ENCODE results near the gene EAF1.
"Not testable (repeated sequence)": the region's sequence is repeated elsewhere in the genome, so short reads cannot be mapped to it uniquely, and the experiment has no call there.

The EAF1 gene

GRCh38 chr3:15452156-15452555 is 24.8 kb downstream of the EAF1 start:
- no peak for DNase-seq (ENCODE audit: low spot score)

DNA sequence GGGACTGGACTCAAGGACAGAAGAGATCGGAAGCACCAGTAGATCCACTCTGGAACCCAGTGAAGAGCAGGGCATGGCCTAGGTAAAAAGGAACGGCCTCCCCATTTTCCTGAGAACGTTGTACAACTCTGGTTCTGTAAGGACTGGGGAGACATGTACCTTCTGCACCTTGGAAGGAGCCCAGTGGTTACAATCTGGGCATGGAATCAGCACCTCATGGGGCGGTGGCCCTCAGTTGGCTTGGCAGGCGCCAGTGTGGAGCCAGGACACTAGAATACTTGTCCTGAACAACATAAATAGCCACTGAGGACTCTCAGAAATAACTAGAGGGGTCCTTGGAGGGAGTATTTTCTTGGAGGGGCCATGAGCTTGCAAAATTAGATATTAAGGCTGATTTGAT is 25.6 kb downstream of the EAF1 start:
- no peak for DNase-seq (ENCODE audit: low spot score)

DNA sequence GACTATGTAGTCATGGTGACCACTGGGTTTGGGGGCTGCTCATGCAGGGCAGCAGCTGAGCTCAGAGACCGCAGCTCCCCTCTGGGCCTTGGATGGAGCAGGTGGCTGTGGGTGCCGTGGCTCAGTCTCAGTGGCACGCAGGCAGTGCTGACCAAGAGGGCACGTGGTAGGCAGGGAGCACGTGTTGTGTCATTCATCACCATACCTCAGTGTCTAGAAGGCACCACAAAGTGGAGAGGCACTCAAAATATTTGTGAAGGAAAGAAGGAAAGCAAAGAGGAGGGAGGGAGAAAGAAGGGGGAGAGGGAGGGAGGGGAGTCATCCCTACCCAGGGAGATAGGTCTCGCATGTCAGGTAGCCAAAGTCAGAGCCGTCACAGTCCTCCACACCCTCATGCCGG is 26.1 kb downstream of the EAF1 start:
- no peak for DNase-seq (ENCODE audit: low spot score)

GRCh38 chr3:15453991-15454625 is 26.7 kb downstream of the EAF1 start:
- DNase-seq (ENCODE audit: low spot score): no peak

DNA sequence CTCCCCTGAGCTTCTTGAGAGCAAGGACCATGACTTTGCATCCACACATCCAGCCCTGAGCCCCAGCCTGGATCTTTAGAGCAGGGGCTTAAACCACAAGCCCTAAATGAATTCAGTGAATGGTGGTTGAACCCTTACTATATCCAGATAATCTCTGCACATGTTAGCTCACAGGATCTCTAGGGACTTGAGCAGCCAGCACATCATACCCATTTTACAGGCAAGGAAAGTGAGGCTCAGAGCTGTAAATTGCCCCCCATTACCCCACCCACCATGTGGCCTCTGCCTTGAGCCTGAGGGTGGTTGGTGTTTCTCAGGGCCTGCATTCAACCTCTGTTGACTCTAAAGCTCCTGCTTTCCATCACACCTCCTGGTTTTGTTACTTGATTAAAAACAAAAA is 27.6 kb downstream of the EAF1 start:
- no peak for DNase-seq (ENCODE audit: low spot score)

GRCh38 chr3:15455756-15456155 is 28.4 kb downstream of the EAF1 start:
- no peak for DNase-seq (ENCODE audit: low spot score)

- no peak for DNase-seq (ENCODE audit: low spot score)
Observed at GRCh38 chr3:15456321-15456720, 28.9 kb downstream of the EAF1 start.

DNA sequence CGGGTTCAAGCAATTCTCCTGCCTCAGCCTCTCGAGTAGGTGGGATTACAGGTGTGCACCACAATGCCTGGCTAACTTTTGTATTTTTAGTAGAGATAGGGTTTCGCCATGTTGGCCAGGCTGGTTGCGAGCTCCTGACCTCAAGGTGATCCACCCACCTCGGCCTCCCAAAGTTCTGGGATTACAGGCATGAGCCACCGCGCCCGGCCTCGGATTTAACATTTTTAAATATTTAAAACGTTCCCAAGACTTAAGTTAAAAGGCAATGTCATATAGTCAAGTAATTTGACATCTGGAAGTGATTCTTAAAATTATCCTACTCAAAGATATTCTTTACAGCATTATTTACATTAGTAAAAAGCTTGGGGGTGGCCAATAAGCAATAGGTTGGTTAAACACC is 29.5 kb downstream of the EAF1 start:
- DNase-seq (ENCODE audit: low spot score): not testable (repeated sequence)

DNA sequence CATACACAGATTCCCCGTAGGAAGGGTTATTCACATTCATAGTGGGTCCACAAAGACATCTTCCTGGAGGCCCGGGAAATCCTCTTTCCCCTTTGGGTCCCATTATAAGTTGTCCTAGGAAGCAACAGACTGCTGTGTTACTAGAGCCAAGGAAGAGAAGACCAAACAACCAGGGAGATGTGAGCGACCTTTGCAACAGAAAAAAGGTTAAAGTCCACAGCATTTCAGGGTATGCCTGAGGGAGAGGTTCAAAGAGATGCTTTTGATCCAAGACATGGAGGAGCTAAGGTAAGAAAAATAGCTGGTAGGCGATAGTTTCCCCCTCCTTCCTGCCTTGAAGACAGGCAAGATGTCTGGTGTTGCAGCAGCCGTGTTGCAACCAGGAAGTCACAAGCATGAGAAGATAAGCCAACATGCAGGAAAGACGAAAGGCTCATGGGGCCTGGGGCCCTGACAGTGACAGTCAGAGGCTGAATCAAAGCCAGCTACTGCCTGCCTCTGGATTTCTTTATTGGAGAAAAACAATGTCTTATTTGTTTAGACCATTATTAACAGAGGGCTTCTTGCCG is 30.9 kb downstream of the EAF1 start:
- no peak for DNase-seq (ENCODE audit: low spot score)

DNA sequence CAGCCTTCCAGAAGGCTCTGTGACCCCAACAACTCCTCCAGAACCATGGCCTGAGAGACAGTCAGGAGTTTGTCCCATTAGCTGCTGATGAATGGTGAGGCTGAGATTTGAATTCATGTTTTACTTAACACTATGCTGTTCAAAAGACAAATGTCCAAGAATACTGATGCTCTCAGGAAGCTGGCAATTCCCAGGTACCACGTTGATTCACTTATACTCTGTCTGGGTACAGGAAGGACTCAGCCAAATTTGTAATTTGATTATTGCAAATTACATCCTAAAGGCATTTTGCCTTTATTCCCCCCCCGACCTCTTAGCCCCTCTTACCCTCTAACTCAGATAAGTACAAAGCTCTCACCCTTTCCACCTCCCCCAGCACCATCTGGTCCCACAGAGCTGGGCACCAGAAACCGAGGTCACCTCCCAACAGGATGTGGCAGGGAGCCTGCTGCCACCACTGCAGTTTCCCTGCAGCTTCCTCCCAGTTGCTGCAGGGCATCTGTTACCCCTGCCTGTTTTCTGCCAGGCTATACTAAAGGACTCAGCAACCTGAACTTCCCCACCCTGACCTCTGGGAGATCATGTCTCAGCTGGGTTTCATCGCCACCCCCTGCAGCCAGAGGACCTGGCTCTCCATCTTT is 33.6 kb downstream of the EAF1 start:
- DNase-seq (ENCODE audit: low spot score): no peak

DNA sequence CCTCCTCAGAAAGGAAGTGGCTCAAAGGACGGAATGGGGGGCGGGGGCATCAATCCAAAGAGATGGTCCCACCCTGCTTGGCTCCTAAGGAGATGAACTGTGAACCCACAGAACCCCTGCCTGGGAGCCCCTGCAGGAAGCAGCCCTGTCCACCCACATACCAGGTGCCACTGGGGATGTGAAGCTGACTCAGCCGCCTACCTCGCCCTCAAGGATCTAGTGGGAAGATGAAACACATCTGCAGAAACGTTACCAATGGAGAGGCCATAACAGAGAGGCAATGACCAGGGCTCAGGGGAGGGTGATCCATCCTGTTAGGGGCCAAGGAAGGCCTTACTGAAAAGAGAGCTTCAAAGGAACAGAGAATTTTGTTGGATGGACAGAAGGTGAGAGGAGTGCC is 35.1 kb downstream of the EAF1 start:
- DNase-seq (ENCODE audit: low spot score): no peak

- DNase-seq (ENCODE audit: low spot score): no peak
Observed at GRCh38 chr3:15465876-15466585, 38.6 kb downstream of the EAF1 start.

DNA sequence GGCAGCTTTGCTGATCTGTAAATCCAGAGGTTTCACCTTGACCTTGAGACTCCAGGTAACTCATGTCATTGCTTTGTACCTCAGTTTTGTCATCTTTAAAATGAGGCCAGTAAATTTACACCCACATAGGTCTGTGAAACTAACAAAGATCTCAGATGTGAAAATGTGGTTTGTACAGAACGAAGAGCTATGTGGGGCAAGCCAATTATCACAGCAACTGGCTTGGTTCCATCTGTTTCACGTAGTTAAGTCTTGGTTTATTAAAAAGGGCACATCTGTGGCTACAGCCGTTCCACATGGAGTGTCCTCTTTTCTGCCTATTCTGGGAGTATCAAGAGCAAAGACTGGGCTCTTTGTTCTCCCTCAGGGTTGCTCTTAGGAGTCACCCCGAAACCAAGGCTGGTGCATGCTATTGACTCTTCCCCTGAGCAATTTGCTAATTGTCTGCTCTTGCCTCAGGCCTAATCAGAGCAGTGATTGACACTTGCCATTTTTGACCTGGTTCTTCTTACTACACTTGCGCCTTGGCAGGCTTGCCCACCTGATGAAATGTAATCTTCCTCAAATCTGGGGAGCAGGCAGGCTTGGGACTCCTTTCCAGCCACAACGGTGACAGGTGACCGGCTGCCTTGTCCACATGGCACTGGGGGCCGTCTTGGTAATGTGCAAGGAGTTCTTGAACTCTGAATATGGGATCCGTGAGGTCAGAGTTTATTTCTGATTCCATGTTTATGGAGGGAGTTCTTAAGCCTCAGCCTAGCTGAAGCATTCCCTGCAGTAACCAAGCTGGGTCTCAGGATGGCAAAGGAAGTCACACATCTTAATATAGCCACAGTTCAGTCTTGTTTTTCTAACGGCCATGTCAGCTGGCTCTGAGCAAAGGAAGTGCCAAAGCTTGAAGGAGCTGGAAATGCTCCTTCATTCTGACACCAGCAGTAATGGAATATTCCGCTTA is 40.1 kb downstream of the EAF1 start:
- DNase-seq (ENCODE audit: low spot score): no peak

DNA sequence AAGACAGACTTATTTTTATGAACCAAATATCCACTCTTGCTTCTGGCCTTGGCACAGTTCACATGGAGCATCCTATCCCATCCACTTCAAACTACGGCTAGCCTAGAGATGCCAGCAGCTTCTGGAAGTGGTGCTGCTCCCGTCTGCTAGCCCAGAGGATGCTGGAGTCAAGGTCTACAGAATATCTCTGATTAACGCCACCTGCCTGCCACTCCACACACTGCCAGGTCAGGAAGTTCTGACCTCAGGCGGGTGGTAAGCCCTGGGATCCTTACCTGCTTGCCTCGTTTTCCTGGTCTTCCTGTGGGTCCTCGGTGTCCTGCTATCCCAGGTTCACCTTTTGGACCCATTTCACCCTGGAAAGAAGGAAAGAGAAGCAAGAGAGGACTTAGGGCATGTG is 42.9 kb downstream of the EAF1 start:
- no peak for DNase-seq (ENCODE audit: low spot score)

DNA sequence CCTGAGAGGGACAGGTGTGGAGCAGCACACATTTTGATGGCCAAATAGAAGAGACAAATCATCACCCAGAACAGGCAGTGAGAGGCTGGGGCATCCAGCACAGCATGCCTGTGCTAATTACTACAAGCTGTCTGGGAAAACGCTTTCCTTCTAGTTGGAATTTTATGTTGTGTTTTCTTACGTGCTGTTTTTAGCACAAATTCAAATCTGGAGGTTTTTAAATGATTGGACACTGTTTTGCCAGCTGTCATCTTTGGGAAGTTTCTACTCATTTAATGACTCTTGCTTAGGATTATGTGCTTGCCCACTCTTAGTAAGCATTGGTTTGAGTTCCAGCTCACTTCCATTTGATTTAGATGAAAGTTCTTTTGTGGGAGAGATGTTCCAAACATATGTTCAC is 43.5 kb downstream of the EAF1 start:
- no peak for DNase-seq (ENCODE audit: low spot score)

DNA sequence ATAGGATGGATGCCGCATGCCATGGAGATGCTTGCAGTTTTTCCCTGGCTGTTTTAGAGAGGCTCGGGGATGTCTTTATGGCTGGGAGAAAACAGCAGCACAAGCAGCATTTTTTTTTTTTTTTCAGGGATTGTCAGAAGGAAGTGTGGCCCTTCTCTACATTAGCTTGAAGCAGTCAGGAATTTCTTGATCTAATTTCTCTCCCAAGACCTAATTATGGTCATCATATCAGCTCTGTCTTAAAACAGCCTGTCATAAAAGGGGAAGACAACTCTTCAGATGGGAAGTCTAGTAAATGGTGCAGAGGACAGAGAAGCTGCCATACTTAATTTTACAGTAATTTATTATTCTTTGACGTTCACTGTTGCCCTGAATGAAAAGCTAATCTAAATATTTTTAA is 44.5 kb downstream of the EAF1 start:
- DNase-seq (ENCODE audit: low spot score): no peak

GRCh38 chr3:15475161-15475560 is 47.8 kb downstream of the EAF1 start:
- DNase-seq (ENCODE audit: low spot score): no peak

DNA sequence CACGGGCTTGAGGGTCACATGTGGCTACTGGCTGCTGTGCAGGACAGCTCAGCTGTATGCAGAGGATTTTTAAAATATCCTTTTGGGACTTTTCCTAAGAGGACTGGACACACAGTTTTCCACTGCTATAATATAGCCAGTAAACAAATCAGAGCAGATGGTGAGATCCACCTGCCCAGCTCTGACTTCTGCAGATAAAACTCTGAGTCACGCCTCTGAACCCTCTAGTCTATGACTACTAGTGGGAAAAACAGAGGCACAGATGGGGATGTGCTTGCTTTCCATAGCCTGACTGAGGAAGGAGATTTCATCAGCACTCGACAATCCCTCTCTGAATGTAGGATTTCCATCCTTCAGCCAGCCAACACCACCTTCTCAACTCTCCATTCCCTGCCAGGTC is 49.0 kb downstream of the EAF1 start:
- no peak for DNase-seq (ENCODE audit: low spot score)

DNA sequence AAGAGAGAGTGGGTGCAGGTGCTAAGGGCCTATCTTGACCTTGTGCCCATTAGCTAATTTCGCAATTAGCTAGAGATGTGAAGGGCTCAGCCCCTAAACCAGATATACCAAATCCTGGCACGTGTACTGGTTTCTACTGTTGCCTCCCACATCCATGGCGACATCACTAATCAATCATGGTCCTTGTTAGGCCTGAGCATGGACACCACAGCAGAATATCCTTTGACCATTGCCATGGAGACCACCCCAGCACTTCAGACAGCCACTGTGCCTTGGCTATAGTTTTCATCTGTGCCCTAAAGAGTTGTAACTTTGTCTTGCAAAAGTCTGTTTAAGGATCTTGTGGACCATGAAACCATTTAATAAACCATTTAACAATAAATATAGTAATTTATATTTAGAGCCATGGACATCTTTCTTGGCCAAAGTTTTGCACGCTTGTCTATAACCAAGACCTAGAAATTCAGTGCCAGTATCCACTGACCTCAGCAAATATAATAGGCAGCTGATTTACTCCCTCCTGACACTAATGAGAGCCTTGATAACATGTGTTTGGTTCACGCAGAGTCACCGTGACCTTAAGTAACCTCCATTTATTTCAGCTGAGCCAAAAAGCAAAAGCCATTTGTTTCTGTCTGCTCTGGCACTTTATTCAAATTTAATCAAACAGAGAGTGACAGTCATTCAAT is 50.7 kb downstream of the EAF1 start:
- DNase-seq (ENCODE audit: low spot score): no peak

DNA sequence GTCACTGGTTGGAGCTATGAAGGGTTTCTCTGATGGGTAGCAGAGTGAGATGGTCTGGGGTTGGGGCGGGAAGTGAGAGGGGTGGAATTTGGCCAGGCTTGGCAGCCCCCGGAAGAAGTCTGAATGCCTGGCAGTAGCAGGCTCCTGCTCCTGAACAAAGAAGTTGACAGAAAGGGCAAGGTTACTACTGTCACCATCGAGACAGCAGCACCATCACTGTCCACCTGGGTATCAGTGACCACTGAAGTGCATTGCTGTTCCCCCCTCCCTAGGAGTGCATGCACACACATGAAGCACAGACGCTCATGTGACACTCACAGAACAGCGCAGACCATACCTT is 51.2 kb downstream of the EAF1 start:
- DNase-seq (ENCODE audit: low spot score): no peak

DNA sequence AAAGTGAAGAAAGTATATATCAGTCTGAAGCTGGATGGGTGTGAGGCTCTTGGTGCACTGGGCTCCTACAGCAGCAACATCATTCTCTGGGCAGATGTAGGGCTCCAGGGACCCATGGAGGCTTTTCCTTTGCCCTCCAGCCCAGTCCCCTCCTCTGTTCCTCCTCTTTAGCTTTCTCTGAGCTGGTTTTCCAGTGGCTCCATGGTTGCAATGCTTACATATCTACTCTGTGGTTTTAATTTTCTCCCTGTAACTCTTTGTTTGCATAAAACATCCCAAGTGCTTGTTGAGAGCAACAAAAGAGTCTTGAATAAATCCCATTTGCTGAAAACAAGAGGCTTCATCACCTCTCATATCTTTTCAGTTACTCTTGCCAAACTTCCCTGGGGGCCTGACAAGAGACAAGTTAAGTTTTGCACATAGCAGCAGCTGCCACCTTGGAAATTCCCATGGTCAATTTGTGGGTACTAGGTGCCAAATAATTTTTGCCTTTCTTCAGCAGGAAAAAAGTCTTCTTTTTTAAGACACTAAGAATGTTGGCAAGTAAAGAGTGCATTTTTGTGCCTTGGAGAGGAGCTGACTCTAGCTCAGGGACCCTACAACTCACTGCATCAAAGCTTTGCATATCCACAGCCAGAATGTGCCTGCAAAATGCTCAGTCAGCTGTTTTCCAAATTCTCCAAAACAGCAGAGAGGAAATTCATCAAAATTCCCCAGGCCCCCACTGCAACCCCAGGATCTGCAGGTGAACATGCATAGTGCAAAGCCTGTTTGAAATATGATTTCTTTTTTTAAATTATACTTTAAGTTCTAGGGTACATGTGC is 52.2 kb downstream of the EAF1 start:
- DNase-seq (ENCODE audit: low spot score): no peak
